HTERT RPE-1 (cell line): ENCODE results near the gene ATP6AP1.

Experiments used
- in situ Hi-C: fragments of 300-500 bp; cut with MboI; formaldehyde crosslinking; loops from 4 replicates; pipeline ENCODE4 v1.14.3; 2020; ENCODE audit warnings: low sequenced_read_pairs

The ATP6AP1 gene

GRCh38 chrX:154426916-154427770 lies 1.3 kb upstream of the ATP6AP1 start:
- in situ Hi-C loops: no loop called here

GRCh38 chrX:154429711-154430110 lies 1.2 kb downstream of the ATP6AP1 start:
- in situ Hi-C loops: no loop called here

GRCh38 chrX:154430479-154430878 lies 2.0 kb downstream of the ATP6AP1 start:
- in situ Hi-C loops: no loop called here

- in situ Hi-C loops: no loop called here
Observed at GRCh38 chrX:154430916-154431315, 2.4 kb downstream of the ATP6AP1 start.

GRCh38 chrX:154431341-154431740 lies 2.9 kb downstream of the ATP6AP1 start:
- in situ Hi-C loops: no loop called here

- in situ Hi-C loops: no loop called here
Observed at GRCh38 chrX:154432210-154432609, 3.7 kb downstream of the ATP6AP1 start.

GRCh38 chrX:154433605-154434004 lies 5.1 kb downstream of the ATP6AP1 start:
- in situ Hi-C loops: no loop called here

- in situ Hi-C loops: no loop called here
Observed at GRCh38 chrX:154434394-154435168, 6.1 kb downstream of the ATP6AP1 start.

- in situ Hi-C loops: no loop called here
Observed at GRCh38 chrX:154435171-154435733, 6.8 kb downstream of the ATP6AP1 start.

- in situ Hi-C loops: no loop called here
Observed at GRCh38 chrX:154436374-154436982, 8.0 kb downstream of the ATP6AP1 start.

- in situ Hi-C loops: no loop called here
Observed at GRCh38 chrX:154436983-154437752, 8.7 kb downstream of the ATP6AP1 start, which contains the start of gene GDI1. Gene GDI1 (plus strand): TSS chrX:154437154. CDS start chrX:154437255, 101 bp downstream.

- in situ Hi-C loops: no loop called here
Observed at GRCh38 chrX:154437971-154438893, 9.8 kb downstream of the ATP6AP1 start.

- in situ Hi-C loops: no loop called here
Observed at GRCh38 chrX:154439841-154440240, 11.4 kb downstream of the ATP6AP1 start.

GRCh38 chrX:154440623-154441357 lies 12.3 kb downstream of the ATP6AP1 start:
- in situ Hi-C loops: no loop called here

GRCh38 chrX:154441564-154441963 lies 13.1 kb downstream of the ATP6AP1 start:
- in situ Hi-C loops: no loop called here

- in situ Hi-C loops: no loop called here
Observed at GRCh38 chrX:154441984-154442707, 13.7 kb downstream of the ATP6AP1 start.

GRCh38 chrX:154443479-154443910 lies 15.0 kb downstream of the ATP6AP1 start:
- in situ Hi-C loops: no loop called here
